Astrocyte of the spinal cord (primary cell): ENCODE data around the gene TMEM176B.
"Not testable (repeated sequence)": the region's sequence is repeated elsewhere in the genome, so short reads cannot be mapped to it uniquely, and the experiment has no call there.

Experiments used
- DNase-seq: peaks from one replicate; pipeline ENCODE4 v3.0.0; 2011; ENCODE audit warnings: low read depth, low spot score
- H3K4me3 ChIP-seq: 2 replicates; pipeline ENCODE4 v1.5.1; 2011; ENCODE audit warnings: low read depth, mild to moderate bottlenecking, low read length, moderate library complexity
- CTCF ChIP-seq: IDR thresholded peaks from 2 replicates; pipeline ENCODE4 v1.5.1; 2012; ENCODE audit warnings: low read depth, mild to moderate bottlenecking, low read length, inconsistent platforms
- in situ Hi-C: cut with HindIII; loops from 2 replicates; pipeline ENCODE4 v1.10.0; 2017; ENCODE audit warnings: low sequenced_read_pairs

The TMEM176B gene

GRCh38 chr7:150823484-150824126 is 23.4 kb upstream of the TMEM176B start:
- DNase-seq, result no peak
- no peak for TF ChIP-seq CTCF
- in situ Hi-C loops, result no loop called here
- no peak overlapping the region for H3K4me3 ChIP-seq

GRCh38 chr7:150823043-150823442 is 22.9 kb upstream of the TMEM176B start:
- no peak for TF ChIP-seq CTCF
- in situ Hi-C loops, result no loop called here
- DNase-seq, result no peak
- no peak overlapping the region for H3K4me3 ChIP-seq

- no peak for TF ChIP-seq CTCF
- H3K4me3 ChIP-seq, result no peak overlapping the region
- DNase-seq, result no peak
- in situ Hi-C loops, result no loop called here
Observed at GRCh38 chr7:150820578-150821198, 20.5 kb upstream of the TMEM176B start.

DNA sequence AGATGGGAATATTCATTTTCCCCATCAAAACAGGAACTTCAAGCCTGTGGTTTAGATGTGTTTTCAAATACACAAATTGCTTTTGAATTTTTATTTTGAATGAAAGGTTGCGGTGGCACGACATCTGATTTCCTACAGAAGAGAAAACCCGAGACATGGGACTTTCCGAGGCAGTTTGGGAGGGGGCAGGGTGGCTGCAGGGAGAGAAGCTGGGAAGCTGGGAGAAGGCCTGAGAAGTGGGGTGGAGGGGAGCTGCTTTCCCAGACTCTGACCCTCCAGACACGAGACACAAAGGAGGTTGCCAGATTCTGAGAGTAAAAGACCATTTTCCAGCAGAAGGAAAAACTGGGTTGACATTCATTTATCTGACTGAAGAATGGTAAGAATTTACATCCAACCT is 20.0 kb upstream of the TMEM176B start:
- H3K4me3 ChIP-seq, result no peak overlapping the region
- in situ Hi-C loops, result no loop called here
- no peak for TF ChIP-seq CTCF
- DNase-seq, result no peak

- no peak for DNase-seq
- H3K4me3 ChIP-seq, result no peak overlapping the region
- TF ChIP-seq CTCF, result no peak
- in situ Hi-C loops, result no loop called here
Observed at GRCh38 chr7:150818971-150819370, 18.8 kb upstream of the TMEM176B start.

- in situ Hi-C loops, result no loop called here
- no peak for TF ChIP-seq CTCF
- no peak for DNase-seq
- no peak overlapping the region for H3K4me3 ChIP-seq
Observed at GRCh38 chr7:150814328-150815001, 14.3 kb upstream of the TMEM176B start.

- in situ Hi-C loops, DNase-seq, H3K4me3 ChIP-seq: not testable (repeated sequence)
Observed at GRCh38 chr7:150807616-150808438, 7.7 kb upstream of the TMEM176B start.
